IPS-NIHi11 (cell line): ENCODE measurements around the gene OR2T10.
"Not testable (repeated sequence)": the region's sequence is repeated elsewhere in the genome, so short reads cannot be mapped to it uniquely, and the experiment has no call there.

Experiments
- DNase-seq: peaks from one replicate; pipeline ENCODE4 v3.0.0; 2012; ENCODE audit warnings: mixed read lengths, low spot score

The OR2T10 gene

DNA sequence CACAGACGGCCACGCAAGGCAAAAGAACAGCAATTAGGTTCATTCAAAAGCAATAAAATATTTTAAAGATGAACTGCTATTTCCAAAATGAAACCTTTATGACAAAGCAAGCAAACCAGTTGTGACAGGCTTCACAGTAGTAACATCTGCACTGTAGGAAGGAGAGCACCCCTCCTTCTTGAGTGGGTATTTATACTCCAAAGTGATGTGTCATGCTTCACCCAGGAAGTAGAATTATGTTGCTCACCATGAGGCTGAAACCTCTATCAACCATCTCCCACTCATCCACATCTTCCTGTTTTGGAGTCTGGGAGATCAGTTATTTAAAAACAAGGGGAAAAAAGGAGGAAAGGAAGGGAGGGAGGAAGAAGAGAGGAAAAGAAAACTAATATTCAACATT is 885 bp downstream of the OR2T10 start:
- no peak for DNase-seq

DNA sequence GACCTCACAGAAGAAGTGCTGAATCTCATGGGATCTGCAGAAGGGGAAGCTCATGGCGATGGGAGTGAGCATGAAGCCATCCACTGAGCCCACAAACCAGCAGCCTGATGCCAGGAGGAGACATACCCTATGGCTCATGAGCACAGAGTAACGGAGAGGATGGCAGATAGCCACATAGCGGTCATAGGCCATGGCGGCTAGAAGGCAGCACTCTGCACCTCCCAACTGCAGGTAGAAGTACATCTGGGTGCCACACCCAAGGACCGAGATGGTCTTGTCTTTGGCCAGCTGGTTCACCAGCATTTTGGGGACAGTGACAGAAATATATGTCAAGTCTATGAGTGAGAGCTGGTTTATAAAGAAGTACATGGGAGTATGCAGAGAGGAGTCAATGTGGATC is 4.3 kb downstream of the OR2T10 start:
- DNase-seq, result no peak

DNA sequence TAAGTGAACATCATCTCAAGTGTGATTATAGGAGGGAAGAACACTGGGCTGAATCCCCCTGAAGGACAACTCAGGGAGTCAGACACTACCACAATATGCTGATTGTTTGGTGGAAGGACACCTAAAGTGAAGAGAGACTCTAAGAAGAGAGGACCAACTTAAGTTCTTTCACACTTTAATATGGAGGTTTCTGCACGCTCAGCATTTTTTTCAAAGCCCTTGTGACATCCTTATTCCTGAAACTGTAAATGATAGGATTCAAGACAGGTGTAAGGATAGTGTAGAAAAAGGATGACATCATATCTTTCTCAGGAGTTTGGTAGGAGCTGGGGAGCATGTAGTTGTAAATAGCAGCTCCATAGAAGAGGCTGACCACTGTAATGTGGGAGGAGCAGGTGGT is 4.8 kb downstream of the OR2T10 start:
- no peak for DNase-seq

DNA sequence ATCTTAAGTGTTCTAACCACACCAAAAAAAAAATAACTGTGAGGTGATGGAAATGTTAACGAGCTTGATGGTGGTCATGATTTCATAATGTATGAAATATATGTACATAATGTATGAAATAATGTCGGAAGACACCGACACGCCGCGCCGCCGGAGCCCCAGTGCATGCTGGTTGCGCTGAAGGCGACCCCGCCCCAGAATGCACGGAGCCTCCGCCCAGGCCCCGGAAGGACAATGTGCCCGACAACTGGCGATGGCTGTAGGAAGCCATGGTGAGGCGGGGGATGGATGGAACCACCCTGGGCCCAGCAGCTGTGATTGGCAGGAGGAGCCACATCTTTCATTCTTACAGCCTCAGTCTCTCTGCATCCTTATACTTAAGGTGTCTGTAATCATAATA is 7.4 kb downstream of the OR2T10 start:
- DNase-seq, result no peak

DNA sequence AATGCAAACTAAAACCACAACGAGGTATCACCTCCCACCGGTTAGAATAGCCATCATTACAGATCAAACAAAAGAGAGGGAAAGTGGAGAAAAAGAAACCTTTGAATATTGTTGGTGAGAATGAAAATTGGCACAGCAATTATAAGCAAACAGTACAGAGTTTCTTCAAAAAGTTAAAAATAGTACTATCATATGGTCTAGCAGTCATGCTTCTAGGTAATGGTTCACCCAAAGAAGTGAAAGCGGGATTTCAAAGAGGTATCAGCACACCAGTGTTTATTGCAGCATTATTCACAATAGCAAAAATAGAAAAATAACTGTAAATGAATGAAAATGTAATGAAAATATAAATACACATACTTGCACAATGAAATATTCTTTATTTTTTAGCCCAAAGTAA is 8.2 kb downstream of the OR2T10 start:
- no peak for DNase-seq

DNA sequence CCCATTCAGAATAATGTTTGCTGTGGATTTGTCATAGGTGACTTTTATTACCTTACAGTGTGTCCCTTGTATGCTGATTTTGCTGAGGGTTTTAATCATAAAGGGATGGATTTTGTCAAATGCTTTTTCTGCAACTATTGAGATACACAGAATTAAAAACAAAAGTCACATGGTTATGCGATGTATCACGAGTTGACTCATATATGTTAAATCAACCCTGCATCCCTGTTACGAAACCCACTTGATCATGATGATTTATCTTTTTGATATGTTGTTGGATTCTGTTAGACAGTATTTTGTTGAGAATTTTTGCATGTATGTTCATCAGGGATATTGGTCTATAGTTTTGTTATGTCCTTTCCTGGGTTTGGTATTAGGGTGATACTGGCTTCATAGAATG is 12.2 kb downstream of the OR2T10 start:
- DNase-seq, result no peak

DNA sequence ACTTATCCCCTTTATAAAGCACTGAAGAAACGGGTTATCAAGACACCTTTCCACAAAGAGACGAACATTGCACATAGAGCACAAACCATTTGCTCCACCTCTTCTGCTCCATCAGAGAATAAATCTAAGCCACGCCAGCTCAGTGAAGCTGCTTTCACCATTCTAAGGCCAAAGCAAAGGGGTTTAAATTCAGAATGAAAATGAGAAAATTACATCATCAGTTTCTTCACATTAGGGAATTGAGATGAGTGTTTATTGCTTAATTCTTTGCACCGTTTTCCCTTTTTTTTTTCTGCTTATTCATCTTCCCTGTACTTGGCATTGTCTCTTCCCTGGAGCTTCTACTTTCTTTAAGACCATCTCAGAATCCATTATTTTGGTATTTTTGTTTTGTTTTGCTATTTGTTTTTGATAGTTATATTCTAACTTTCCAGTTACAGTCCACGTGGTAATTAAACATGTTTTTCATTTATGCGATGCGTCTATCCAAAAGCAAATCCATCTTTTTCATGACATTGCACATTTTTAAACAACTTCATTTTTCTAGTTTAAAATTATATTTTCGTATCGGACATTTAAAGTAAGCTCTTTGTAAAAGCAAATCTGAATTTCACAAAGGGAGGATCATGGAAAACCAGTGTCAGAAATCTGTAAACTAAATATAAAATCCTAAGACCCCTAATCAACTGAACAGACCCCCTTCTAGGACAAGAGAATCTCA is 21.1 kb downstream of the OR2T10 start:
- no peak for DNase-seq

DNA sequence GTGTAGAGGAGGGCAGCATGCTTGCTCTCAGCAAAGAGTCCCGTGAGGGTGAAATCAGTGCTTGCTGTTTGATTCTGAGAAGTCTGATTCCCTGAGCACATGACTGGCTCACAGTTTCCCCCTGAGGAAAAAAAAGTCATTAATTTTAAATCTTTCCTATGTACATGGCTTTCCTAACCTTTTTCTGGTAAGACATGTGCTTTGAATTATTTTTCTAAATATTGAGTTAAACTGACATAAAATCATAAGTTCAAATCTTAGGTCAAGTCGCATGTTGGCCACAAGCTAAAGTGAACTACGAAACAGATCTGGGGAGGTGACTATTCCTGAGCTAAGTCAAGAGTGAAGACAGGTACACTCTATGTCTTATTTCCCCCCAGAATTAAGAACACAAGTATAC is 22.8 kb downstream of the OR2T10 start, which contains the start of gene OR2T34:
OR2T34 (minus strand) TSS at position 101 of the 400 bp plus-strand sequence; CDS start at position 101, 0 bp downstream.
- not testable (repeated sequence) for DNase-seq

DNA sequence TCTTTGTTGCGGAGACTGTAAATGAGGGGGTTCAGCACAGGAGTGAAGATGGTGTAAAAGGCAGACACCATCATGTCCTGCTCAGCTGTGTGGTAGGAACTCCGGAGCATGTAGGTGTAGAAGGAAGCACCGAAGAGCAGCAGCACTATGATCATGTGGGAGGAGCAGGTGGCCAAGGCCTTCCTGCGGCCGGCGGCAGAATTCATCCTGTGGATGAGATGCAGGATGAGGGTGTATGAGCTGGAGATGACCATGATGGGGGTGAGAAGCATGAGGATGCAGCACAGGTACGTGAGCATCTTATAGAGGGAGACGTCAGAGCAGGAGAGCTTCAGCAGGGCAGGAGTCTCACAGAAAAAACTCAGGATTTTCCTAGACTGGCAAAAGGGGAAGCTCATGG is 23.6 kb downstream of the OR2T10 start:
- DNase-seq, result not testable (repeated sequence)

DNA sequence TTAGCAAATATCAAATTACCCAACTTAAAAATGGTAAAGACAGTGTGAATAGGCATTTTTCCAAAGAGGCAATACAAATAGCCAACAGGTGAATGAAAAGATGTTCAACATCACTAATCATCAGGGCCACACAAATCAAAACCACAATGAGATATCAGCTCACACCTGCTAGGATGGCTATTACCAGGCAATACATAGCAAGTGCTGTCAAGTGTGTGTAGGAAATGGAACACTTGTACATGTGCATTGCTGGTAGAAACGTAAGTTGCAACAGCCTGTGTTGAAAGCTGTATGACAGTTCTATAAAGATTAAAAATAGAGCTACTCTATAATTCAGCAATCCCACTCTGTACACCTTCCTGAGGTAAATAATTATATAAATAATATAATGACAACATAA is 25.5 kb downstream of the OR2T10 start:
- DNase-seq, result not testable (repeated sequence)

DNA sequence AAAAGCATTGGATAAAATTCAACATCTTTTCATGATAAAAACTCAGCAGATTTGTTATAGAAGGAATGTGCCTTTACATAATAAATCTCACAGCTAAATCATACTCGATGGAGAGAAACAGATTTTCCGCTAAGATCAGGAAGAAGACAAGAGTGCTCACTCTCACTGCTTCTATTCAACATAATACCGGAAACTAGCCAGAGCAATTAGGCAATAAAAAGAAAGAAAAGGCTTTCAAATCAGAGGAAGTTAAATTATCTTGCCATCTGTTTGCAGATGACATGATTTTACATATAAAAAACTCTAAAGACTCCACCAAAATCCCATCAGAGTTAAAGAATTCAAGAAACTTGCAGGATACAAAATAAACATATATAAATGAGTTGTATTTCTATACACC is 26.7 kb downstream of the OR2T10 start:
- DNase-seq, result not testable (repeated sequence)

DNA sequence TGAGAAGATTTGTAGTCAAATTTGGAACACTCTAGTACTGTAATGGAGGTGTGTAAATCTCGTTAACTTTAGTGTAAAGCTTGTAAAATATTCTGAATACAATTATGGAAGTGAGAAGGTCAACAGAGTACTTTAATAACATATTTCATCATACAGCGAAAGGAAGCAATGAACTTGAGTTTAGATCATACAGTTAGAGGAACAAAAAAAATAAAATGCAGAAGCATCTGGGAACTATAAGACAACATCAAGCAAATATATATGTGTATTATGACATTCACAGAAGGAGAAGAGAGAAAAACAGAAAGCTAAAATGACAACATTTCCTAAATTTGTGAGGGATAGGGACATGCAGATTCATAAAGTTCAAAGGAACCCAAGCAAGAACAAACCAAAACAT is 28.5 kb downstream of the OR2T10 start:
- not testable (repeated sequence) for DNase-seq

DNA sequence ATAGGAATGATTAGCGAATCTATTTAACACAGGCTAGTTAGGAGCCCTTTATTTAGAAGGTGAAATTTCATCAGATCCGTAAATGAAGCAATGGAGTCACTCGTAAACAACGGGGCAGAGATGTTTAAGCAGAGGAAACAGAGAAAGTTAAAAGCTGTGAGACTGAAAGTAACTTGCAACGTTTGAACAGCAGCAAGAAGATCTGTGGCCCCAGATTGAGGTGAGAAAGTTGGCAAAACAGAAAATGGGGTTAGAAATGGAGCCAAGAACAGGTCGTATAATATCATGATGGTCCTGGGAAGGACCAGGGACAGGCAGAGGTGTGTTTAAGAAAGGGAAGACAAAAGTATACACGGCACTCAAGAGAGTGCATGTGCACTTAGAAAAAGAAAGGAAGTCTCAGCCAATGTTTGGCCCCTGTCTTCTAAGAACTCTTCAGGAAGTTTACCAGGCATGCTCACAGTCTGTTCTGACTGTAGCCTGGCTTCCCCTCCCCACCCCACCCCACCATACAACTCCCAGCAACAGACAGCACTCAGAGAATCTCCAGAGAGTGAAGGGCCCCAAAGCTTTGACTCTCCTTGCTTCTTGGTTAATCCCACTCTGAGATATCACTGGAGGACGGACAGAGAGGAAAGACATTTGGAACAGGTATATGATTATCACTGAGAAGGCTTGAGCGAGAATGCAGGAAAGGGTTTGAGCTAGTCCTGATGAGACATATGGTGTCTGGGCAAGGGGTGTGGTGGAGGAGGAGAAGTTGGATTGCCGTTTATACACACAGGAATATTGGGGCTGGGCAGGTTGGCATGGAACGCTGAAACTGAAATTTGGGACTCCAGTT is 31.7 kb downstream of the OR2T10 start:
- not testable (repeated sequence) for DNase-seq

DNA sequence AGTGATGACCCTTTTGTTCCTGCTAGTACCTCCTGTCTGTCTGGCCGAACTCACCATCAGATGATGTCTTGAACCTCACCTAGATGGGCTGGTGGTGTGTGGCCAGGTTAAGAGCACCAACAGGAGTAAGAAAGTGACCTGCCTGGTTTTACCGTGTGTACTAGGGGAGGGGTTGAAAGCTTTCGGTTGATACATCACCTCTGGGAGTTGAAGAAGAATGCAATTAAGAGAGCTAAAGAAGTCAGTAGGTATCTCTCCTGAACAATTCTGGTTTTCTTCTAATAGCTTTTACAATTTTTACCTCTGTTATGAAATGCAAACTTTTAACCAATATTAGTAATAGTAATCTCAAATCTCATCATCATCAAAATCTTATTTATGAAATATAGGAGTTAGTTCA is 34.8 kb downstream of the OR2T10 start, which contains the start of gene OR2T29:
OR2T29 (minus strand) TSS at position 101 of the 400 bp plus-strand sequence. CDS start 3,281 bp downstream, outside the sequence.
- DNase-seq, result not testable (repeated sequence)

DNA sequence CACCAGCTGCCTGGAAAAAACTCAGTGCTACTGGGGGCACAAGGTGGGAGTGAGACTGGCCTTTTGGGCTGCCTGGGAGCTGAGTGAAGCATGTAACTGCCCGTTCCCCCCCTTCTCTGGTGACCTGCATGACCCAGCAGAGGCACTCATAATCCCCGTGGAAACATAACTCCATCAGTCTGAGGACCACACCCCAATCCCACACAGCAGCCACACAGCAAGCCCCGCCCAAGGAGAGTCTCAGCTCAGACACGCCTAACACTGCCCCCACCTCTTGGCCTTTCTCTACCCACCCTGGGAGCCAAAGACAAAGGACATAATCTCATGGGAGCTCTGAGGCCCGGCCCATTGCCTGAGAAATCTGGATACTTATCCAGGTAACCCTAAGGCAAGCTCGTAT is 46.5 kb downstream of the OR2T10 start:
- not testable (repeated sequence) for DNase-seq

DNA sequence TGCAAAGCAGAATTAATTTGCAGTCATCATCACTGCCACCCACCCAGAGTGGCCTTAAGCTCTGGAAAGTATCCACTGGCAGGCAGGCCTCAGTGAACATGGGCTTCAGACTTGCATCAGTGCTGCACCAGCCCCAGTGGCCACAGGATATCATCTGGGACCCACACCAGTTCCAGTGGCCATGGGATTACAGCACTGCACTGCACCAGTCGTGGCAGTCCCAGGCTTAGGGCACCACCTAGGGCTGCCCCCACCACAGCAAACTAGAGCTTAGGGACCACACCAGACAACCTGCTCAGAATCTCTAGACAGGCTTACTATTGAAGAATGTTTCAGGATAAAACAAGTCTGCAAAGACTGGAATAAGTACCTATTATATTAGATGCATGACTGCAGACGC is 50.1 kb downstream of the OR2T10 start:
- not testable (repeated sequence) for DNase-seq
